WERI-Rb-1 (cell line): ENCODE data around the gene FXYD2.
A peak's percentile ranks its signal among the peaks of the same experiment; 100 is the strongest.

ENCODE experiments used
- DNase-seq: peaks from one replicate; pipeline ENCODE4 v3.0.0-alpha.2; 2020
- H3K27ac ChIP-seq: fragments of 250-450 bp; sonication (Bioruptor Pico); 2 replicates; pipeline ENCODE4 v1.5.1; 2020; ENCODE audit warnings: mild to moderate bottlenecking, moderate library complexity
- H3K27me3 ChIP-seq: fragments of 250-450 bp; sonication (Bioruptor Pico); 2 replicates; pipeline ENCODE4 v1.5.1; 2021; ENCODE audit warnings: mild to moderate bottlenecking, low read depth, moderate library complexity; ENCODE audit not compliant: insufficient read depth, severe bottlenecking
- H3K36me3 ChIP-seq: fragments of 250-450 bp; sonication (Bioruptor Pico); 2 replicates; pipeline ENCODE4 v1.5.1; 2020; ENCODE audit warnings: mild to moderate bottlenecking, moderate library complexity
- H3K4me3 ChIP-seq: 2 replicates; pipeline ENCODE4 v1.5.1; 2011; ENCODE audit warnings: low read depth, mild to moderate bottlenecking, control low read depth, low read length
- H3K9me3 ChIP-seq: fragments of 250-450 bp; sonication (Bioruptor Pico); 2 replicates; pipeline ENCODE4 v1.5.1; 2021; ENCODE audit warnings: mild to moderate bottlenecking, moderate library complexity; ENCODE audit not compliant: severe bottlenecking
- CTCF ChIP-seq: IDR thresholded peaks from 2 replicates; pipeline ENCODE4 v1.5.1; 2011; ENCODE audit warnings: low read depth, mild to moderate bottlenecking, control low read depth, inconsistent platforms, low read length

The FXYD2 gene

GRCh38 chr11:117807482-117808327 lies 16.8 kb downstream of the FXYD2 start:
- no peak overlapping the region for H3K4me3 ChIP-seq
- DNase-seq = peak; percentile 79
- H3K27ac ChIP-seq = no peak overlapping the region; the same call in 1 of the 2 replicates
- no peaks in the 10 kb centered on the region for H3K9me3 ChIP-seq
- no peaks in the 10 kb centered on the region for H3K36me3 ChIP-seq
- peak; percentile 74 for TF ChIP-seq CTCF
- no peaks in the 10 kb centered on the region for H3K27me3 ChIP-seq

- H3K27ac ChIP-seq = no peak overlapping the region
- no peak for DNase-seq
- H3K27me3 ChIP-seq = no peaks in the 10 kb centered on the region
- H3K4me3 ChIP-seq = no peak overlapping the region
- no peaks in the 10 kb centered on the region for H3K36me3 ChIP-seq
- no peaks in the 10 kb centered on the region for H3K9me3 ChIP-seq
- TF ChIP-seq CTCF = no peak
Observed at GRCh38 chr11:117806846-117807245, 17.7 kb downstream of the FXYD2 start.

- Histone ChIP-seq H3K4me3 (no peak overlapping the region), H3K36me3 (no peaks in the 10 kb centered on the region), H3K27me3 (no peaks in the 10 kb centered on the region), H3K9me3 (no peaks in the 10 kb centered on the region), H3K27ac (no peak overlapping the region)
- DNase-seq = no peak
- no peak for TF ChIP-seq CTCF
Observed at GRCh38 chr11:117805045-117805444, 19.5 kb downstream of the FXYD2 start.

- H3K4me3 ChIP-seq = no peak overlapping the region
- no peaks in the 10 kb centered on the region for H3K27me3 ChIP-seq
- no peak overlapping the region for H3K27ac ChIP-seq
- no peak for DNase-seq
- no peaks in the 10 kb centered on the region for H3K36me3 ChIP-seq
- no peak for TF ChIP-seq CTCF
- no peaks in the 10 kb centered on the region for H3K9me3 ChIP-seq
Observed at GRCh38 chr11:117803896-117804295, 20.6 kb downstream of the FXYD2 start.

GRCh38 chr11:117799634-117800033 lies 24.9 kb downstream of the FXYD2 start:
- no peaks in the 10 kb centered on the region for H3K9me3 ChIP-seq
- H3K4me3 ChIP-seq = no peak overlapping the region
- H3K27ac ChIP-seq = no peak overlapping the region
- TF ChIP-seq CTCF = no peak
- H3K27me3 ChIP-seq = peaks cover 18% of the 10 kb centered on the region
- no peaks in the 10 kb centered on the region for H3K36me3 ChIP-seq
- no peak for DNase-seq
